Measurements from ENCODE around the gene TCEAL4.
A peak's percentile ranks its signal among the peaks of the same experiment; 100 is the strongest.

The TCEAL4 gene

DNA sequence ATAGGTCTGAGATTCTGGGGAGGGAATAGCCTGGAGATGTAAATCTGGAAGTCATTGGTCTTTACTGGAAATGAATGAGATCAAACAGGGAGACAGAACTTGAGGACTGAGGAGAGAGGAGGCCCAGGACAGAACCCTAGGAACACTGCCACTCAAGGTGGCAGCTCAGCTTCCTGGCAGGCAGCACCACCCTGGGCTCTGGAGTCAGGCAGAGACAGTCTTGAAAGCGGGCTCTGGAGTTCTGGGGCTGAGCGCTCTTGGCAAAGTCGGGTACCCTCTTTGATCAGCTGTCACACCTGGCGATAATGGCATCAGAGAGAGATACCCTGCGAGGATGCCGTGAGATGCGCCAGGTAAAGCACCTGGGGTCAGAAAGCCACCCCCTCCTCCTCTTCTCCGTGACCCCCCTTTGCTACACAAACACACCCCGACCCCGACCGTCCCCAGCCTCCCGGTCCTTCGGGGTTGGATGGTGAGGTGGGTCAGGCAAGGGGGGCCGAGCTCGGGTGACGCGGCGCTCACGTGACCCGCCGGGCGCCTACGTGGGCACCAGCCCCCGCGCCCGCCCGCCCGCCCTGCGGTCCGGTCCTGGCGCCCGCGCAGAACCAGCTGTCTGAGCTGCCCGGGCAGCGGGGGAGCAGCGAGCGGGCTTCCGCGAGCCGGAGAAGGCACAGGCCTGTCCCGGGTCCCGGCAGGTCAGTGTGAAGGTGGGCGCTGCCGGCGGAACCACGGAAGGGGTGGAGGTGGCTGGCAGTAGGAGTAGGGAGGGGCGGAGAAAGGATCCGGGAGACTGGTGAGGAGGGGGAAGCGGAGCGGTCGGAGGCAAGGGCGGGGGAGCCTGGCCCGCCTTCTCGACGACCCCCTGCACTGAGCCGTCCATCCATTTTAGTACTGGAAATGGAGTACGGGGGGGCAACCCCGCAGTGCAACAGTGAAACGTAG lies 22.3 kb downstream of the TCEAL4 start, which contains the start of gene TCEAL3:
Gene TCEAL3 (plus strand): TSS at position 600 of the 942 bp plus-strand sequence. CDS start 1,102 bp downstream, outside the sequence.
- TF ChIP-seq SUZ12 (IDR thresholded peaks at IDR 0.05; ENCODE audit: extremely low read depth, insufficient read depth, insufficient read length) = no peak
- no peak for TF ChIP-seq YY1 (IDR thresholded peaks at IDR 0.05; ENCODE audit: insufficient read depth, insufficient read length)
- no peak for TF ChIP-seq ZNF274 (IDR thresholded peaks at IDR 0.05; ENCODE audit: low read depth, low read length)
- no peak for DNase-seq (ENCODE audit: low read depth, low spot score)
- H3K9ac ChIP-seq (ENCODE audit: insufficient read length, low read depth) = peak within 1 kb of the TSS; percentile 70
- H3K4me3 ChIP-seq (ENCODE audit: insufficient read length, low read depth) = peak within 1 kb of the TSS; percentile 49
- no peaks in the 10 kb centered on the region for H3K4me1 ChIP-seq (ENCODE audit: insufficient read depth, insufficient read length)
- peaks cover 18% of the 10 kb centered on the region for H3K27me3 ChIP-seq (ENCODE audit: insufficient read depth, insufficient read length)
- H3K9me3 ChIP-seq (ENCODE audit: insufficient read depth, low read length) = no peaks in the 10 kb centered on the region
- peaks cover 6% of the 10 kb centered on the region for H3K36me3 ChIP-seq (ENCODE audit: insufficient read depth, insufficient read length, low read length)

DNA sequence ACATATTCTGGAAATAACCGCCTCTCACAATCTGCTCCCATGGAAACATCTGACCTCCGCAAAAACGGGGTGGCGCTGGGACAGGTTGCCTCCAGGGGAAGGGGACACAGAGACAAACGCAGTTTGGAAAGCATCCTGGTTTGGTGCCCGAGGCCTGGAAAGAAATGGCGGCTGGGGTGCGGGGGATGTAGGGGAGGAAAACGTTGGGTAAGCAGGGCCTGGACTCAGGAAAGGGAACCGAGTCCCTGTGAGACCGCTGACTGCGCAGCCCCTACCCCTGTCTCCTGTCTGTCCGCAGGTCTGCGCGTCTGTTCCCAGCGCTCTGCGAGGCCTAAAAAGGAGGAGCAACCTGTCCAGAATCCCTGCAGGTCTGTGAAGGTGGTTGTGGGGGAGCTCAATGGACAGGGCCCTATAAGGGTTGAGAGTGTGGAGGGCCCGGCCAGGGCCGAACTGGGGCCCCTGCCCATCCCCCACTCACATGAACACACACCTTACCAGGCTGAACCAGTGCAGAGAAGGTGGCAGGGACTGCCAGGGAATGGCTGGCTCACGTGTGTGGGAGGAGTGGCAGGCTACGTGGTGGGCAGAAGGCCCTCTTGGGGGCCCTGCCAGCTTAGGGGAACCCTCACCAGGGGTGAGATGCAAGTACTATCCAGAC lies 23.1 kb downstream of the TCEAL4 start:
- Histone ChIP-seq H3K9ac (ENCODE audit: insufficient read length, low read depth) (peak overlapping the region; percentile 70), H3K36me3 (ENCODE audit: insufficient read depth, insufficient read length, low read length) (peaks cover 6% of the 10 kb centered on the region), H3K4me3 (ENCODE audit: insufficient read length, low read depth) (peak overlapping the region; percentile 49), H3K4me1 (ENCODE audit: insufficient read depth, insufficient read length) (no peaks in the 10 kb centered on the region), H3K9me3 (ENCODE audit: insufficient read depth, low read length) (no peaks in the 10 kb centered on the region), H3K27me3 (ENCODE audit: insufficient read depth, insufficient read length) (peaks cover 18% of the 10 kb centered on the region)
- no peak for TF ChIP-seq ZNF274 (IDR thresholded peaks at IDR 0.05; ENCODE audit: low read depth, low read length)
- TF ChIP-seq YY1 (IDR thresholded peaks at IDR 0.05; ENCODE audit: insufficient read depth, insufficient read length) = no peak
- TF ChIP-seq SUZ12 (IDR thresholded peaks at IDR 0.05; ENCODE audit: extremely low read depth, insufficient read depth, insufficient read length) = no peak
- DNase-seq (ENCODE audit: low read depth, low spot score) = no peak

DNA sequence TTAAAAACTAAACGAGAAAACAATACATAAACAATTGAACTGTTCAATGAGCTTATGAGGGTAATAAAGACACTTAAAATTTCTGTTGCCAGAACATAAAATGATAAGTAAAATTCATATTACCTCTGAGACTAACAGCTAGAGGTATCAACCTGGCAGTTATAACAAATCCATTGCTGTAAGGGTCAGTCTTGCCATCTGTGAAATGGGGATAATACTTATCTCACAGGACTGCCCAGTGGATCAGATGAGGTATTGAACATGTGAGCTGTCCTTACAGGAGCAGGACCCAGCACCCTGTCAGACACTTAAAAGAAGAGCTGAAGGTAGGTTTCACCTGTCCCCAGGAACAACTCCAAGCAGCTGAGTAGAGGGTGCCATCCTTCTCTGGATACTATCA lies 25.0 kb downstream of the TCEAL4 start:
- Histone ChIP-seq H3K9me3 (ENCODE audit: insufficient read depth, low read length) (no peaks in the 10 kb centered on the region), H3K4me1 (ENCODE audit: insufficient read depth, insufficient read length) (no peaks in the 10 kb centered on the region), H3K36me3 (ENCODE audit: insufficient read depth, insufficient read length, low read length) (peaks cover 6% of the 10 kb centered on the region), H3K27me3 (ENCODE audit: insufficient read depth, insufficient read length) (peaks cover 18% of the 10 kb centered on the region), H3K9ac (ENCODE audit: insufficient read length, low read depth) (no peak overlapping the region), H3K4me3 (ENCODE audit: insufficient read length, low read depth) (no peak overlapping the region)
- TF ChIP-seq YY1 (IDR thresholded peaks at IDR 0.05; ENCODE audit: insufficient read depth, insufficient read length) = no peak
- TF ChIP-seq SUZ12 (IDR thresholded peaks at IDR 0.05; ENCODE audit: extremely low read depth, insufficient read depth, insufficient read length) = no peak
- TF ChIP-seq ZNF274 (IDR thresholded peaks at IDR 0.05; ENCODE audit: low read depth, low read length) = no peak
- DNase-seq (ENCODE audit: low read depth, low spot score) = no peak

DNA sequence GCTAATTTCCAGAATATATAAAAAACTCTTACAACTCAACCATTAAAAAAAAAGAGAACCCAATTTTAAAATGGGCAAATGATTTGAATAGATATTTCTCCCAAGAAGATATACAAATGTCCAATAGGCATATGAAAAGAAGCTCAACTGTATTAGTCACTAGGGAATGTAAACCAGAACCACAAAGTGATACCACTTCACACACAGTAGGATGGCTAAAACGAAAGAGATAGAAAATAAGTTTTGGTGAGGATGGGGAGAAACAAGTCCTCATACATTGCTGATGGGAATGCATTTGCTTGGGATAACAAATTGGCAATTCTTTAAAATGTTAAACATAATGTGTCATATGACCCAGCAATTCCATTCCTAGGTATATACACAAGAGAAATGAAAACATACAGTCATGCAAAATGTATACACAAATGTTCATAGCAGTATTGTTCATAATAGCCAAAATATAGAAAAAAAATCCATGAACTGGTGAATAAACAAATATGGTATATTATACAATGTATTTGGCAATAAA lies 28.1 kb downstream of the TCEAL4 start:
- no peak for DNase-seq (ENCODE audit: low read depth, low spot score)
- Histone ChIP-seq H3K9ac (ENCODE audit: insufficient read length, low read depth) (no peak overlapping the region), H3K9me3 (ENCODE audit: insufficient read depth, low read length) (no peaks in the 10 kb centered on the region), H3K36me3 (ENCODE audit: insufficient read depth, insufficient read length, low read length) (peaks cover 6% of the 10 kb centered on the region), H3K4me1 (ENCODE audit: insufficient read depth, insufficient read length) (no peaks in the 10 kb centered on the region), H3K27me3 (ENCODE audit: insufficient read depth, insufficient read length) (no peaks in the 10 kb centered on the region), H3K4me3 (ENCODE audit: insufficient read length, low read depth) (no peak overlapping the region)
- TF ChIP-seq YY1 (IDR thresholded peaks at IDR 0.05; ENCODE audit: insufficient read depth, insufficient read length) = no peak
- no peak for TF ChIP-seq ZNF274 (IDR thresholded peaks at IDR 0.05; ENCODE audit: low read depth, low read length)
- no peak for TF ChIP-seq SUZ12 (IDR thresholded peaks at IDR 0.05; ENCODE audit: extremely low read depth, insufficient read depth, insufficient read length)

DNA sequence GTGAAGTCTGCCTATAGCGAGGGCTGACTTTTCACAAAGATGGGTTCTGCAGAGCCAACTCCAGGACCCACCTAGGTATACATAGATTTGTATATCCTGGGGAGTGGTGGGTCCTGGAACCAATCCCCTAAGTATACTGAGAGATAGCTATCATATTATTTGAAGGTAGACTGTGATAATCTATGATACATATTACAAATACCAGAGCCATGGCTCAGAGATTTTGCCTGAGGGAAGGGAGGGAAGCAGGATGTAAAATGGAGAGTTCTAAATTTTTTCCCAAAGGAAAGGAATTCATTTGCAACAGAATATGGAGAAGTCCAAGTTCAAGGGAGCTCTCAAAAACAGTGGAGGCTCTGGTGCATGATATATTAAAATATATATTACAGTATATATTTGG lies 29.7 kb downstream of the TCEAL4 start:
- no peaks in the 10 kb centered on the region for H3K9me3 ChIP-seq (ENCODE audit: insufficient read depth, low read length)
- no peaks in the 10 kb centered on the region for H3K27me3 ChIP-seq (ENCODE audit: insufficient read depth, insufficient read length)
- peaks cover 6% of the 10 kb centered on the region for H3K36me3 ChIP-seq (ENCODE audit: insufficient read depth, insufficient read length, low read length)
- TF ChIP-seq ZNF274 (IDR thresholded peaks at IDR 0.05; ENCODE audit: low read depth, low read length) (no peak), SUZ12 (IDR thresholded peaks at IDR 0.05; ENCODE audit: extremely low read depth, insufficient read depth, insufficient read length) (no peak), YY1 (IDR thresholded peaks at IDR 0.05; ENCODE audit: insufficient read depth, insufficient read length) (no peak)
- no peaks in the 10 kb centered on the region for H3K4me1 ChIP-seq (ENCODE audit: insufficient read depth, insufficient read length)
- H3K9ac ChIP-seq (ENCODE audit: insufficient read length, low read depth) = no peak overlapping the region
- no peak overlapping the region for H3K4me3 ChIP-seq (ENCODE audit: insufficient read length, low read depth)
- DNase-seq (ENCODE audit: low read depth, low spot score) = no peak

DNA sequence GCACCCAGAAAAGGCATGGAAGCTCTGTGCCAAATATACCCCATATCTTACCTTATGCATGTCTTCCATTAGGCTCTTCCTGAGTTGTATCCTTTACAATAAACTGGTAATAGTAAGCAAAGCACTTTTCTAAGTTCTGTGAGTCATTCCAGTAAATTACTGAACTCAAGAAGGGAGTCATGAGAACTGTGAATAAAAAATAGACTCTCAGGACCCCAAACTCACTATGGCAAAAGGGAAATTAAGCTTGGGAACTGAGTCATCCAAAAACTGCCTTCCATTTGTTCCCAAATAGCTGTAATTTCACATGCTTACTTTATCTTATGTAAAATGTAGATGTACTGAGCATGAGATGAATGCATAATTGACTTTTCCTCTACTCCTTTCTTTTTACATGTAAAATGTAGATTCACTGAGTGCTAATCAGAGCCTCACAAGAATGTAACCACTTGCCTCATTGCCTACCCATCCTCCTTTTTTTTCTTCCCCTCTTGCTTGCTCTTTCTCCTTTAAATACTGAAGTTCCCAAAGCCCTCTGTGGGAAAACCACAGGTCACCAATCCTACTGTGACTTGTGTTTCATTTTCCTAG lies 30.6 kb downstream of the TCEAL4 start:
- TF ChIP-seq SUZ12 (IDR thresholded peaks at IDR 0.05; ENCODE audit: extremely low read depth, insufficient read depth, insufficient read length) = no peak
- no peak for TF ChIP-seq ZNF274 (IDR thresholded peaks at IDR 0.05; ENCODE audit: low read depth, low read length)
- no peak for TF ChIP-seq YY1 (IDR thresholded peaks at IDR 0.05; ENCODE audit: insufficient read depth, insufficient read length)
- Histone ChIP-seq H3K9me3 (ENCODE audit: insufficient read depth, low read length) (no peaks in the 10 kb centered on the region), H3K4me3 (ENCODE audit: insufficient read length, low read depth) (no peak overlapping the region), H3K27me3 (ENCODE audit: insufficient read depth, insufficient read length) (no peaks in the 10 kb centered on the region), H3K9ac (ENCODE audit: insufficient read length, low read depth) (no peak overlapping the region), H3K36me3 (ENCODE audit: insufficient read depth, insufficient read length, low read length) (no peaks in the 10 kb centered on the region), H3K4me1 (ENCODE audit: insufficient read depth, insufficient read length) (no peaks in the 10 kb centered on the region)
- no peak for DNase-seq (ENCODE audit: low read depth, low spot score)

Data from NT2/D1 (cell line).